GM19099 (cell line): ENCODE measurements around the gene TOMM20.
A peak's percentile ranks its signal among the peaks of the same experiment; 100 is the strongest.

Experiments
- POLR2A ChIP-seq: IDR thresholded peaks from 3 replicates; pipeline ENCODE4 v1.6.1; 2011; ENCODE audit warnings: low read depth; ENCODE audit not compliant: insufficient read length; ENCODE audit errors: extremely low read depth

TOMM20 gene

DNA sequence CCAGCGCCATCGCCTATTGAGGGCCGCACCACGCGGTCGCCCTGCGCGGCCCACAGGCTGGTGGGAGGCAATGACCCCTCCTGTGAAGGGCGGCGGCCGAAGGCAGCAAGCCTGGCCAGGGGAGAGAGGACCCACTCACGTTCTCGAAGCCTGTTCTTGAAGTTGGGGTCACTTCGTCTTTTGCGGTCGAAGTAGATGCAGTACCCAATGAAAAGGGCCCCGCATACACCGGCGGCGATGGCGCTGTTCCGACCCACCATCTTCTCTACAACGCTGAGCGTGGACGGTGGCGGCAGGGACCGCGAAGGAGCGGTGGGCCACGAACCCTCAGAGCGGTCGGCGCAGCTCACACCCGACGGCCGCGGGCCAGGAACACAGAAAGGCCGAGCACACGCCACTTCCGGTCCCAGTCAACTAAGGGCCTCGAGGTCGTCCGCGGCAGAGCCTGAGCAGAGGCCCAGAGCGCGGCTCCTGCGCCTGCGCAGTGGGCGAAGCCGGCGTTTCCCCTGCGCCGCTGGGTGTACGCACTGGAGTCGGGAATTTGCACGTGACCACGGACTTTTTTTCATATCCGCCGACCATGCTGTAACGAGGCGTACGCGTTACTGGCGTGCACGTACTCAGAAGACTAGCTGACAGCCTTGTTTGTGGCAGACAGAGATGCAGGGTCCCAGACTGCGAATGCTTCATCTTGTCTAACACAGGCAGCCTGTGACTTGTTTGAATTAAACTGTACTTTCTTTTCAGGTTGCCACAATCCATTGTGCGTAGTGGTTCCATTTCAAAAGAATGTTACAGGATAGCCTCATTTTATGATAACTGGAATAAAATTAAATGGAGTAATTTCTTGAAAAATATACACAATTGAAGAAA lies at the start of gene TOMM20:
TOMM20 (minus strand) TSS at position 382 of the 873 bp plus-strand sequence; CDS start at position 260, 122 bp downstream.
- peak; percentile 97 for TF ChIP-seq POLR2A

DNA sequence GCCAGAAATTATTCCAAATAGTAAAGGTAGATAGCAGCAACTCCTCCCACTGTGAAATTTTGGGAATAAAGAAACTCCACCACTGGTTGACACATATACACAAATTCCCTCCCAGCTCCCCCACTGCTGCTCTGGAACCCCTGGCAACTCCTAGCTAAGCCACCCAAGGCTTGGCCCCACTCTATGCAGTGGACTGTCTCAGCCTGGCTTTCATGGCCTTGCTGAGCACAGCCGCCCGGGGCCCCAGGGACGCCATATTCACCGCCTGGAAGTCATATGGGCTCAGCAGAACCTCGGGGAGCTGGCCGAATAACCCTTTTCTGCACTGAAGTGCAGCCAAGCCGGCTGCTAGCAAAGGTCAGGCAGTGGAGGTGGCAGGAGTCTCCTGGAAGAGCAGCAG lies 47.8 kb upstream of the TOMM20 start:
- TF ChIP-seq POLR2A, result no peak

DNA sequence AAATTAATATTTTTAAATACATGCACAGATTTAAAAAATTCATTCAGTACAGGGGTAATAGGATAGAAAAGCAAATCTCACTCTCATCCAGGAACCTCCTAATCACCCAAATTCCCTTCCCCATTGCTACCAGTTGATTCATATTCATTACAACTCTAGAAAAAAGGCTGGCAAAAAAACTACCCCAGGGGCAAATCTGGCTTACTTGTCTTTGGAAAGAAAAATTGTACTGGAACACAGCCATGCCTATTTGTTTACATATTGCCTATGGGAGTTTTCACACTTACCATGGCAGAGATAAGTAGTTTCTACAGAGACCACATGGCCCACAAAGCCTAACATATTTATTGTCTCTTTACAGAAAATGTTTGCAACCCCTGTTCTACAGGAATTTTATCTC lies 41.3 kb upstream of the TOMM20 start:
- no peak for TF ChIP-seq POLR2A

DNA sequence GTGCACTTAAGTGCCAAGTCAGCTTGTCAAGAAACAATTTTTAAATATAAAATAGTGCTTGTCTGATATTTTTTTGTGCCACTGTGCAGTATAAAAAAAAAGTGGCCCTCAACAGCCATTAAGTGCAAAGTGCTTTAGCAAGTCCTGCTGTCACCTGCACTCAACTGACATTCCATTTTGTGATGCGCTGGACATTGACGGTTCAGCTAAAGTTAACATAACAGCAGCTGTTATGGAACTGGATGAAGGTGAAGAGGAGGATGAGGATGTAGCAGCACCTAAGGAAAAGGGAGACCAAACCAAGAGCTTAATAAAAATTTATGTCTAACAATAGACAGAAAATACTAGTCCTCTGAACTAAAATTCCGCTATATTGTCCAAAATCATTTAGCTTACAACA lies 39.7 kb upstream of the TOMM20 start:
- TF ChIP-seq POLR2A, result no peak

DNA sequence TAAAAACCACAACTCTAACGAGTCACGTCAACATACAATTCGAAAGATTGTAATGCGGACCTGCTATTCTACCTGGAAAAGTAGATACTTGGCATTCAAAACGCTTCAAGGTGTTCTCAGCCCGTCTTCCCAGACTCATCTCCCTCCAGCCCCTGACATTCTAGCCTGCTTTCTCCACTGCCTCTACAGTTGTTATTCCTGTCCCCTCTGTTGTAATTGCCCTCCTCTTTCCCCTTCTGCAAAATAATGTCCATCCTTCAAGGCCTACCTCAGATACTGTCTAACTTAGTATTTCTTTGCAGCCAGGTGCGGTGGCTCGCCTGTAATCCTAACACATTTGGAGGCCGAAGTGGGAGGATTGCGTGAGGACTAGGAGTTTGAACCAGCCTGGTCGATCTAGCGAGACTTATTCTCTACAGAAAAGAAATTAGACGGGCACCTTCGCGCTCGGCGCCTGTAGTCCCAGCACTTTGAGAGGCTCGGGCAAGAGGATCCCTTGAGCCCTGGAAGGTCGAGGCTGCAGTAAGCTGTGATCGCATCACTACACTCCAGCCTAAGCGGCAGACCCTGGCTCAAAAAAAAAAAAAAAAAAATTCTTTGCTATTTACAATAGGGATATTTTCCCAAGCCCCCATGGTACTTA lies 33.2 kb upstream of the TOMM20 start:
- no peak for TF ChIP-seq POLR2A

DNA sequence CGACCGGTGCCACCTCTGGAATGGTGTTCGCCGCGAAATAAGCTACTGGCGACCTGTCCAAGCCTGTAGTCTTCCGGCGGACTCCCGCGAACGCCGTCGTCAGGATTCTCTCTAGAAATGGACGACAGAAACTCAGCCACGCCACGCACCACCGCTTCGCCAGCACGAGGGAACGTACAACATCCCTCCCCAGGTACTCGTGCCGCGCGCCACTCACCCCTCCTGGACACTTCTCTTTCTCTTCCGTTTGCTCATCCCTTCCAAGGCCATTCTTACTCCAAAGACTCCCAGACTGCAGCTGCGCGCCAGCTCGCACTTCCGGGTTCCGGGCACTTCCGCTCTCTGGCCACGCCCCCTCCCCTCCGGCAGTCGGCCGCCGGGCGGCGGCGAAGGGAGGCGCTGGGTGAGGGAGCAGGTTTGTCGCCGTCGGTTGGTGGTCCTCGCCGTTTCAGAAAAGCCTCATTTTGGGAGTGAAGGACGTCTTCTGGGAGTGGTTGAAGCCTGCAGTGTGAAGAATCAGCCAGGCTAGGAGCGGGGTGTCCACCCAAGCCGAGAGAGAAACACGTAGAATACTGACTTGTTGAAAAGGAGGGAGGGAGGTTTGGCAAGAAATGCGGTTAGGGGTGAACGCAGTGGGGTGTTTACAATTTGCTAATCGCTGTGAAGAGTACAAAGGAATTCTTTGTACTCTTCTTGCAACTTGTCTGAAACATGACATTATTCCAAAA lies 32.5 kb upstream of the TOMM20 start, which contains the start of gene RBM34:
RBM34 (minus strand) TSS at position 294 of the 728 bp plus-strand sequence; CDS start at position 270, 24 bp downstream.
- TF ChIP-seq POLR2A, result peak; percentile 98

DNA sequence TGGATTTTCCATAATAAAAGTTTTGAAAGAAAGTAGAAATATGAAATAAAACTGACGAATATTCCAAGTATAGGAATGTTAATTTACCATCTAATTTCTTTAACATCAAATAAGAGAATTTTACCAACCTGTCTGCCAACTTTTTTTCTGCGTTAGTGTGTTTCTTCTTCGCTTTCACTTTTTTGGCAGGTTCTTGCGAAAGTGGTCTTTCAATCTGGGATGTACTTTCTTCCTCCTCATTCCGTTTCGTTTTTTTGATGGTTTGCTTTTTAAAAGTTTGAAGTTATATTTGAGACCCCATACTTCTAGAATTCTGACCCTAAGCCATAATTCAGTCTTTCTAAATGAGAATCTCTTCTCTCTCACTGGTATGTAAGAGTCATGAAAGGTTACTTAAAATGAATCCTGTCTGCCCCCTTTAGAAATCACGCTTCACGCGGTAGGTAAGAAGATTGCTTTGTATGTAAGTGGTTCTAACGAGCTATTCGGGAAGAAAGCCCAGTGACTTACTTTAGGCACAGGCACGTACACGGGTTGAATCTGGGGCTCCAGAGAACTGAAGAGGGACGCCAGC lies 31.8 kb upstream of the TOMM20 start:
- TF ChIP-seq POLR2A, result no peak

DNA sequence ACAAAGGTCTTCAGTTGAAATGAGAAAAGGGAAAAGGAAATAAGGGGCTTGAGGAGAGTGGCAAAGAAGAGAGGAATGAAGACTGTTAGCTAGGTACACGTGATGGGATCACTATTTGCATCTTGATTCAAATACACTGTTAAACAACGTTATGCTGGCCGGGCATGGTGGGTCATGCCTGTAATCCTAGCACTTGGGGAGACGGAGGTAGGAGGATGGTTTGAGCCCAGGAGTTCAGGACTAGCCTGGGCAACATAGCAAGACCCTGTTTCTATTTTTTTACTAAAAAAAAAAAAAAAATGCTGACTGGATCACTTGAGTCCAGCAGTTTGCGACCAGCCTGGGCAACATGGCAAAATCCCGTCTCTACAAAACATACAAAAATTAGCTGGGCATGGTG lies 30.0 kb upstream of the TOMM20 start:
- no peak for TF ChIP-seq POLR2A

DNA sequence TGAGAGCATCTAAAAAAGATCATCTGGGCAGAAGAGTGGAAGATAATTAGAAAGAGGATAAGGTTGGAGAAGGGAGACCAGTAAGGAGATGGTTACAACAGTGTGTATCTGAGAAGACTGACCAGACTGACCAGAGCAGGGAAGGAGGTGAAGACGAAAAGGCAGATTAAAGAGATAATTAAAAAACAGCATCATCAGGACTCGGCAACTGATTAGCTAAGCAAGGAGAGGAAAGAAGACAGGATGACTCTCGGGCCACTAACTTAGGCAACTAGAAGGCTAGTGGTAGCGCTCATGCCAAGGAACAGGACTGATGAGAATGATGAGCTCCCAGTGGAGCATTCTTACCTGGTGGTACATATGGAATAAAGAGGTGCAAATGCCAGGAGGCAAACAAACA lies 28.5 kb upstream of the TOMM20 start:
- no peak for TF ChIP-seq POLR2A

DNA sequence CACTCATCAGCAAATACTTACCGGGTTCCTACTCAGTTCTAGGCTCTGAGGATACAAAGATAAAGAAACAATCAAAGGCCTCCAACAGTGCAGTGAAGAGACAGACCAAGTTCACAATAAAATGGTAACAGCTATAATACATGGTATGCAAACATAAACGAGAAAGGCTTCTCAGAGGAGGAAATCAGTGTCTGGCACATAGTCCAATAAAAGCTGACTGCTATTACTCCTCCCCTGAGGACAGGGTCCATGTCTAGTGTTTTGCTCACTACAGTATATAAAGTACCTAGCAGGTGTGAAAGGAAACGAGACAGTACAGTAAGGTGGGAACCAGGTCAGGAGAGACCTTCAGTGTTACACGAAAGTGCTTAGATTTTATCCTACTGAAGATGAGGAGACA lies 28.1 kb upstream of the TOMM20 start:
- no peak for TF ChIP-seq POLR2A

DNA sequence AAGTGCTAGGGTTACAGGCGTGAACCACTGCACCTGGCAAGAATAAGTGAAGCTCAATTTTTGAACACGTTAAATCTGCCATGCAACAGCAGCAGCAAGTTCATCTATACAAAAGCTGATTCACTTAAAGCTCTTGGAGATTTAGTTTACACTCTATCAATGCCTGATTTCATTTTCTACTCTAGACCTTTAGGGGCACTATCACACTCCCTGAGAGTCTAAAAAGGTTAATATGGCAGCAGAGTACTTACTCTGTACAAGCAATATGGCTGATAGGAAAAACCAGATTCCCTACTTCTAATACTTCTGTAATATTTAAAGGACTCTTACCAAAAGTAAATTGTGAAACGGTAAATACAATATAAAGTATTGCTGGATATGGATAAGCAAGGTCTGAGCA lies 27.6 kb upstream of the TOMM20 start:
- no peak for TF ChIP-seq POLR2A

DNA sequence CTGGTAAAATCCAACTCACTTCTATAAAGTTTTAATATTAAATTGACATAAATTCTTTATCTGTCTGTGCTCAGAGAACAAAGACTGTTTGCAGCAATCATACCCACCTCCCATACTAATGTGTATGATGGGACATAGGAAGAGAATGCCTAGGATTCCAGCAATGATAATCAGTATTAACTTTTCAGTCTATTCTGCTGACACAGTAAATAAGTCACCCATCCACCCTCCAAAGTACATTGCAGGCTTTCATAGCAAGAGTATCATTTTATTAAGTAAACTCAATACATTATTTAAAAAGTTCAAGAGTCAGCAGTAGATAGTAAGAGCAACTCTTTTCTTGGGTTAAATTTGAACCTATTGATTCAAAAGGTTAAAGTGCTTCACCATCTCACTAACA lies 23.6 kb upstream of the TOMM20 start:
- TF ChIP-seq POLR2A, result no peak

DNA sequence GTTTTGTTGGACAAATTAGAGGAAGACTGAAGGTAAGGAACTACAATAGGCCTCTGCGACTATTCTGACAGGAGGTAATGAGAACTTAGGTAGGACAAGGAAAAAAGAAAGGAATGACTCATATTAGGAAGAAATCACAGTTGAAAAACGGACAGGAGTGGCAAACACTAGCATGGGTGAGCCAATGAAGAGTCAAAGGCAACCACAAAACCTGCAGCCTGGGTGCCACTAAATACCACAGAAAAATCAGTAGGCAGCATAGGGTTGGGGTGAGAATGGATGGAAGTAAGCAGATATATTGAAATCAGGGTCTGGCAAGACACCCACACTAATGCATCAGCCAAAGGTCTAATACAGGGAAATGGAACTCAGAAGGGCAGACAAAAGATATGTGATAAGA lies 22.4 kb upstream of the TOMM20 start:
- no peak for TF ChIP-seq POLR2A

DNA sequence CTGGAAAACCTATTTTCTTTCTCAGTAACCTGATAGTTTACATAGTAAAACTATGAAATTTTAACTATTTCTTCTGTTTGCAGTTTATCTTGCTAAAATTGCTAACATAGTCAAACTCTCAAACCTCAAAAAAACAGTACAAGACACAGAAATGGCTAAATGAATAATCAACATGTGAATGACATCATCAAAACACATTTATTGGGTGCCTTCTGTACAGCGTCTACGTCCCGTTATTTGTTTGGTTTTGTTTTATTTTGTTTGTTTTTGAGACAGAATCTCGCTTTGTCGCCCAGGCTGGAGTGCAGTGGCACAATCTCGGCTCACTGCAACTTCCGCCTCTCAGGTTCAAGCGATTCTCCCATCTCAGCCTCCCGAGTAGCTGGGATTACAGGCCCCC lies 21.2 kb upstream of the TOMM20 start:
- no peak for TF ChIP-seq POLR2A

DNA sequence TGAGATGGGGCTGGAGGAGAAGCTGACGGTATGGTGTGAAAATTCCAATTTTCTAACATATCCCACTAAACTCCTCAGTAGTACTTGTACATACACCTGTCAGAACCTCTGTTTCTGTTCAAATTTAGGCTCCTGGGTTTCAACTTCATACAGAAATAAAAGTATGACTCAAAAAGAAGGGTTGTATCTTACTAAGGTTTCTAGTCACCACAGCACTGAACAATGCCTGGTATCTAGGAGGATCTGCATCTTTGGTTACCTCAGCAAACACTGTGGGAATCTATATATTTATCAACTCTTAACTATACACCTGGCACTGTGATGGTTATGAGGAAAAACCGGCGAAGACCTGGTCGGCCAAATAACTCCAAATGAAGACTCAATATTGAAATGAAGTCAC lies 18.6 kb upstream of the TOMM20 start:
- TF ChIP-seq POLR2A, result no peak
